ENCODE data around the gene DIAPH1.

DNA sequence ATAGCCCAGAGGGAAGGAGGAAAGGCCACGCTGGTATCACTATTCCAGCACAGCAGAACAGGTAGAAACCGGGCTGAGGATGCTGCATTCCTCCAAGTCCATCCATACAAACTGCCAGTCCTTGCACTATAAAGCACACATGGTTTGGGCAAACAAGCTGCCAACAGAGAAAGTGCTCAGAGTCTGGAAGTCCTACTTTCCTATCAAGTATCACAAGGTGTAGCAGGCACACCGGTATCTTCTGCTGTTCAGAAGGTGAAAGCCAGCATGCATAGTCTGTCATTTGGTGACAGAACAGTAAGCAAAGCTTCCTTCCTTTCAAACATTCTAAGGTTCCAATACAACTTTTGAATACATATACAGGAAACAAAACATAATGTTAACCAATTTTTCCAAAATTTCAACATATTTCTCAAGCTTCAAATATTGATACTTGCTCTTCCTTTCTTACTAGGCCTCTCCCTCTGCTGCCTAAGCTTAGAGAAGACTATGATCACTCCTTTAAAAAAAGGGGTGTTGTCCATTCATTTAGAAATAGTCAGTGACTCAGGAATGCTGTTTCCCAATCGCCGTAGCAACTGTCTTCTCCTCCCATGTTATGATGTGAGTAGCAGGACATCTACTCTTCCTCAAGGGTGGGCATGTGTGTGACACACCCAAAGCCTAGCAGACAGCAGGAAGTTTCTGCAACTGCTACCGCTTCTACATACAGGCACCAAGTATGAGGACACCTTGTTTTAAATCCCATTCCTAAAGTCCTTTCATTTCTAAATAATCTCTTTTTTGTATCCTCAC is 14.7 kb downstream of the DIAPH1 start:
- TF ChIP-seq, protein P1, sequence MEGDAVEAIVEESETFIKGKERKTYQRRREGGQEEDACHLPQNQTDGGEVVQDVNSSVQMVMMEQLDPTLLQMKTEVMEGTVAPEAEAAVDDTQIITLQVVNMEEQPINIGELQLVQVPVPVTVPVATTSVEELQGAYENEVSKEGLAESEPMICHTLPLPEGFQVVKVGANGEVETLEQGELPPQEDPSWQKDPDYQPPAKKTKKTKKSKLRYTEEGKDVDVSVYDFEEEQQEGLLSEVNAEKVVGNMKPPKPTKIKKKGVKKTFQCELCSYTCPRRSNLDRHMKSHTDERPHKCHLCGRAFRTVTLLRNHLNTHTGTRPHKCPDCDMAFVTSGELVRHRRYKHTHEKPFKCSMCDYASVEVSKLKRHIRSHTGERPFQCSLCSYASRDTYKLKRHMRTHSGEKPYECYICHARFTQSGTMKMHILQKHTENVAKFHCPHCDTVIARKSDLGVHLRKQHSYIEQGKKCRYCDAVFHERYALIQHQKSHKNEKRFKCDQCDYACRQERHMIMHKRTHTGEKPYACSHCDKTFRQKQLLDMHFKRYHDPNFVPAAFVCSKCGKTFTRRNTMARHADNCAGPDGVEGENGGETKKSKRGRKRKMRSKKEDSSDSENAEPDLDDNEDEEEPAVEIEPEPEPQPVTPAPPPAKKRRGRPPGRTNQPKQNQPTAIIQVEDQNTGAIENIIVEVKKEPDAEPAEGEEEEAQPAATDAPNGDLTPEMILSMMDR (IDR thresholded peaks at IDR 0.05), result no peak
- TF ChIP-seq EZH2 (IDR thresholded peaks at IDR 0.05) (no peak), EZH2phosphoT487 (IDR thresholded peaks at IDR 0.05) (no peak)

Measured in neural progenitor cell (in vitro differentiated cells).